Measurements from ENCODE around the gene PCBP3. TPM values are rescaled to one million over a fixed set of nuclear protein-coding genes. Genes with fewer than 3 reads are reported as not detected.

Gene PCBP3
- polyA plus RNA-seq, 1 donor (not counting 4 experiments of a cell fraction or from before 2014, with no cell fraction given), result 0.25 TPM

DNA sequence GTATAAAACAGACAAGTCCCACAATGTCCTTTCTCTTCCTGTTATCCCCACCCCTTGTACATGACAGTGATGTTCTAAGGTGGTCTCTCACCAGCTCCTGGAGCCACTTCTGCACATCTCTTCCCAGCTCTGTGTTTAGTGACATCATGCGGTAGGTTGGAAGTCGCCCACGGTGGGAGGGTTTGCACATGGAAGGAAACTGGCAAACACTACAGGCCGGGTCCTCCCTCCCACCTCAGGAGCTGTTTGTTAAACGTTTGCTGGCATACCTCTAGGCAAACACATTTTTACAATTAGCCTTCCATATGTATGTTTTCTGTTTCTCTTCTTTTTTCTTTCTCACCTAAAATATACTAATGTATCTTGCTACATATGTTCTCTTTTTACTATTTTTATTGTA, 107.4 kb downstream of the PCBP3 start:
- FAIRE-seq, result no peak
- dilution Hi-C loops (cut with MboI; ENCODE audit: extremely low pct_ligation_motif_present, low sequenced_read_pairs), result no loop called here

DNA sequence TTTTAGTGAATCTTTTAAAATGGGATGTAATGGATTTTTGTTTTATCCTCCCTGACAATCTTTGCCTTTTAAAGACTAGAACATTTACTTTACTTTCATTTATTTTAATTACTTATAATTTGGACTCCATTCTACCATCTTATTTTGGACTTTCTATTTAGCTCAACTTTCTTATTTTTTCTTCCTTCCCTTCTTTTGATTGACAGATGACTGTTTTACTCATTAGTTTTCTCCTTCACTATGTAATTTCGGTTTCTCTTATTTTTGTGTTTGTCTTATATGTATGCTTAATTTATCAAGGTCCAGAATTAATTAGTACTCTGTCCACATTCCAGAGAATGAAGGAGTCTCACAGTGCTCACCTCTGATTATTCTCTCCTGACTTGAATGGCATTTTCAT, 109.9 kb downstream of the PCBP3 start:
- H3K9ac ChIP-seq (ENCODE audit: control insufficient read depth, extremely low read depth, insufficient read depth, low read length), result no peak overlapping the region
- no peak overlapping the region for H3K4me2 ChIP-seq (ENCODE audit: control insufficient read depth, extremely low read depth, insufficient read depth, low read depth, low read length)
- H3K4me1 ChIP-seq (ENCODE audit: control insufficient read depth, extremely low read depth, insufficient read depth, low read length), result no peaks in the 10 kb centered on the region
- FAIRE-seq, result no peak
- H3K9me3 ChIP-seq (ENCODE audit: control insufficient read depth, low read depth, low read length), result no peaks in the 10 kb centered on the region
- H3K4me3 ChIP-seq (ENCODE audit: control insufficient read depth in 2 of 3, extremely low read depth in 1 of 3, insufficient read depth in 2 of 3, low read depth in 1 of 3, low read length in 3 of 3), result no peak overlapping the region
- no peaks in the 10 kb centered on the region for H3K79me2 ChIP-seq (ENCODE audit: control insufficient read depth, insufficient read depth, low read length)
- peaks cover 9% of the 10 kb centered on the region for H3K27me3 ChIP-seq (ENCODE audit: control insufficient read depth, extremely low read depth, insufficient read depth, low read length)
- H4K20me1 ChIP-seq (ENCODE audit: control insufficient read depth, extremely low read depth, insufficient read depth, low read length), result no peaks in the 10 kb centered on the region
- H3K27ac ChIP-seq (ENCODE audit: control insufficient read depth, insufficient read depth, low read length), result no peak overlapping the region
- no peaks in the 10 kb centered on the region for H3K36me3 ChIP-seq (ENCODE audit: control insufficient read depth in 2 of 2, extremely low read depth in 1 of 2, insufficient read depth in 2 of 2, low read length in 2 of 2)
- no peak for DNase-seq (ENCODE audit: low read depth, low spot score)
- dilution Hi-C loops (cut with MboI; ENCODE audit: extremely low pct_ligation_motif_present, low sequenced_read_pairs), result no loop called here
- TF ChIP-seq EZH2 (IDR thresholded peaks at IDR 0.05; ENCODE audit: low read length), result no peak
- TF ChIP-seq, protein P1, sequence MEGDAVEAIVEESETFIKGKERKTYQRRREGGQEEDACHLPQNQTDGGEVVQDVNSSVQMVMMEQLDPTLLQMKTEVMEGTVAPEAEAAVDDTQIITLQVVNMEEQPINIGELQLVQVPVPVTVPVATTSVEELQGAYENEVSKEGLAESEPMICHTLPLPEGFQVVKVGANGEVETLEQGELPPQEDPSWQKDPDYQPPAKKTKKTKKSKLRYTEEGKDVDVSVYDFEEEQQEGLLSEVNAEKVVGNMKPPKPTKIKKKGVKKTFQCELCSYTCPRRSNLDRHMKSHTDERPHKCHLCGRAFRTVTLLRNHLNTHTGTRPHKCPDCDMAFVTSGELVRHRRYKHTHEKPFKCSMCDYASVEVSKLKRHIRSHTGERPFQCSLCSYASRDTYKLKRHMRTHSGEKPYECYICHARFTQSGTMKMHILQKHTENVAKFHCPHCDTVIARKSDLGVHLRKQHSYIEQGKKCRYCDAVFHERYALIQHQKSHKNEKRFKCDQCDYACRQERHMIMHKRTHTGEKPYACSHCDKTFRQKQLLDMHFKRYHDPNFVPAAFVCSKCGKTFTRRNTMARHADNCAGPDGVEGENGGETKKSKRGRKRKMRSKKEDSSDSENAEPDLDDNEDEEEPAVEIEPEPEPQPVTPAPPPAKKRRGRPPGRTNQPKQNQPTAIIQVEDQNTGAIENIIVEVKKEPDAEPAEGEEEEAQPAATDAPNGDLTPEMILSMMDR (optimal IDR thresholded peaks at IDR 0.05 in 1 of 3, IDR thresholded peaks at IDR 0.05 in 1 of 3, conservative IDR thresholded peaks at IDR 0.05 in 1 of 3; ENCODE audit: extremely low read depth in 1 of 3, insufficient read depth in 2 of 3, low read length in 3 of 3), result no peak
- no peaks in the 10 kb centered on the region for H3K9me1 ChIP-seq (ENCODE audit: control insufficient read depth, extremely low read depth, insufficient read depth, low read length)
- H2AFZ ChIP-seq (ENCODE audit: control insufficient read depth, low read length), result no peak overlapping the region

More for the DNA sequence above, 107.4 kb downstream of the PCBP3 start:
- Histone ChIP-seq H2AFZ (ENCODE audit: control insufficient read depth, low read length) (no peak overlapping the region), H3K9ac (ENCODE audit: control insufficient read depth, extremely low read depth, insufficient read depth, low read length) (no peak overlapping the region), H3K4me2 (ENCODE audit: control insufficient read depth, extremely low read depth, insufficient read depth, low read depth, low read length) (no peak overlapping the region), H3K36me3 (ENCODE audit: control insufficient read depth in 2 of 2, extremely low read depth in 1 of 2, insufficient read depth in 2 of 2, low read length in 2 of 2) (no peaks in the 10 kb centered on the region), H4K20me1 (ENCODE audit: control insufficient read depth, extremely low read depth, insufficient read depth, low read length) (peaks cover 3% of the 10 kb centered on the region), H3K27me3 (ENCODE audit: control insufficient read depth, extremely low read depth, insufficient read depth, low read length) (peaks cover 9% of the 10 kb centered on the region), H3K4me1 (ENCODE audit: control insufficient read depth, extremely low read depth, insufficient read depth, low read length) (peaks cover 9% of the 10 kb centered on the region), H3K79me2 (ENCODE audit: control insufficient read depth, insufficient read depth, low read length) (no peaks in the 10 kb centered on the region), H3K27ac (ENCODE audit: control insufficient read depth, insufficient read depth, low read length) (no peak overlapping the region), H3K4me3 (ENCODE audit: control insufficient read depth in 2 of 3, extremely low read depth in 1 of 3, insufficient read depth in 2 of 3, low read depth in 1 of 3, low read length in 3 of 3) (no peak overlapping the region), H3K9me3 (ENCODE audit: control insufficient read depth, low read depth, low read length) (no peaks in the 10 kb centered on the region), H3K9me1 (ENCODE audit: control insufficient read depth, extremely low read depth, insufficient read depth, low read length) (no peaks in the 10 kb centered on the region)
- TF ChIP-seq EZH2 (IDR thresholded peaks at IDR 0.05; ENCODE audit: low read length), result no peak
- TF ChIP-seq, protein P1 (optimal IDR thresholded peaks at IDR 0.05 in 1 of 3, IDR thresholded peaks at IDR 0.05 in 1 of 3, conservative IDR thresholded peaks at IDR 0.05 in 1 of 3; ENCODE audit: extremely low read depth in 1 of 3, insufficient read depth in 2 of 3, low read length in 3 of 3), result no peak
- DNase-seq (ENCODE audit: low read depth, low spot score), result no peak
